H9 (cell line): ENCODE measurements around the gene SATB2. TPM values are rescaled to one million over a fixed set of nuclear protein-coding genes. Genes with fewer than 3 reads are reported as not detected.

ENCODE experiments used
- DNase-seq: peaks from one replicate; pipeline ENCODE4 v3.0.0-alpha.2; 2017
- H2AFZ ChIP-seq: one replicate; pipeline ENCODE4 v1.6.1; 2013; ENCODE audit warnings: mild to moderate bottlenecking, low read length, control low read depth, moderate library complexity
- H2AK5ac ChIP-seq: 2 replicates; pipeline ENCODE4 v1.6.1; 2013; ENCODE audit warnings: low read length, control low read depth, mixed read lengths; ENCODE audit not compliant: insufficient read length
- H2BK120ac ChIP-seq: one replicate; pipeline ENCODE4 v1.6.1; 2013; ENCODE audit warnings: low read depth, mild to moderate bottlenecking, low read length, control low read depth, inconsistent platforms; ENCODE audit not compliant: poor library complexity, severe bottlenecking
- H2BK12ac ChIP-seq: 2 replicates; pipeline ENCODE4 v1.6.1; 2013; ENCODE audit warnings: low read length, control low read depth, mixed read lengths, low read depth; ENCODE audit not compliant: insufficient read length
- H2BK15ac ChIP-seq: 2 replicates; pipeline ENCODE4 v1.6.1; 2013; ENCODE audit warnings: low read depth, low read length, control low read depth
- H2BK20ac ChIP-seq: one replicate; pipeline ENCODE4 v1.6.1; 2013; ENCODE audit warnings: low read depth, mild to moderate bottlenecking, low read length, control low read depth, inconsistent platforms; ENCODE audit not compliant: poor library complexity, severe bottlenecking
- H2BK5ac ChIP-seq: 2 replicates; pipeline ENCODE4 v1.6.1; 2013; ENCODE audit warnings: low read length, control low read depth, mixed read lengths; ENCODE audit not compliant: insufficient read length
- H3K14ac ChIP-seq: 2 replicates; pipeline ENCODE4 v1.6.1; 2013; ENCODE audit warnings: low read length, control low read depth; ENCODE audit not compliant: insufficient read depth
- H3K18ac ChIP-seq: 2 replicates; pipeline ENCODE4 v1.6.1; 2013; ENCODE audit warnings: low read depth, mild to moderate bottlenecking, mixed read lengths, low read length, control low read depth; ENCODE audit not compliant: insufficient read length
- H3K23ac ChIP-seq: 2 replicates; pipeline ENCODE4 v1.6.1; 2013; ENCODE audit warnings: low read length, control low read depth, mixed read lengths, low read depth; ENCODE audit not compliant: insufficient read length
- H3K23me2 ChIP-seq: 2 replicates; pipeline ENCODE4 v1.6.1; 2013; ENCODE audit warnings: low read depth, mild to moderate bottlenecking, mixed read lengths, low read length, control low read depth; ENCODE audit not compliant: insufficient read length, poor library complexity, severe bottlenecking
- H3K27ac ChIP-seq: 2 replicates; pipeline ENCODE4 v1.5.1; 2013; ENCODE audit warnings: low read length, control low read depth, mixed read lengths, low read depth; ENCODE audit not compliant: insufficient read length
- H3K27me3 ChIP-seq: 2 replicates; pipeline ENCODE4 v1.6.1; 2013; ENCODE audit warnings: low read length, control low read depth, inconsistent platforms; ENCODE audit not compliant: insufficient read depth
- H3K4ac ChIP-seq: 2 replicates; pipeline ENCODE4 v1.6.1; 2013; ENCODE audit warnings: low read depth, mild to moderate bottlenecking, control low read depth, inconsistent platforms, low read length, moderate library complexity
- H3K4me1 ChIP-seq: 2 replicates; pipeline ENCODE4 v1.6.1; 2013; ENCODE audit warnings: low read length, control low read depth, inconsistent platforms; ENCODE audit not compliant: insufficient read depth
- H3K4me2 ChIP-seq: 2 replicates; pipeline ENCODE4 v1.6.1; 2013; ENCODE audit warnings: low read length, control low read depth, mixed read lengths; ENCODE audit not compliant: insufficient read length, insufficient read depth
- H3K56ac ChIP-seq: 2 replicates; pipeline ENCODE4 v1.6.1; 2013; ENCODE audit warnings: low read depth, mild to moderate bottlenecking, mixed read lengths, low read length, control low read depth; ENCODE audit not compliant: insufficient read length
- H3K79me1 ChIP-seq: 2 replicates; pipeline ENCODE4 v1.6.1; 2013; ENCODE audit warnings: low read depth, mild to moderate bottlenecking, moderate library complexity, low read length, control low read depth, inconsistent platforms; ENCODE audit not compliant: insufficient read depth, poor library complexity, severe bottlenecking
- H3K79me2 ChIP-seq: 2 replicates; pipeline ENCODE4 v1.6.1; 2013; ENCODE audit warnings: low read length, control low read depth, inconsistent platforms; ENCODE audit not compliant: insufficient read depth
- H3K9ac ChIP-seq: 2 replicates; pipeline ENCODE4 v1.6.1; 2013; ENCODE audit warnings: low read length, control low read depth, mixed read lengths; ENCODE audit not compliant: insufficient read length; ENCODE audit errors: extremely low read depth
- H3K9me3 ChIP-seq: one replicate; pipeline ENCODE4 v1.6.1; 2013; ENCODE audit warnings: low read depth, low read length, inconsistent platforms; ENCODE audit not compliant: control insufficient read depth
- H3T11ph ChIP-seq: one replicate; pipeline ENCODE4 v1.6.1; 2013; ENCODE audit warnings: mild to moderate bottlenecking, low read length, control low read depth, inconsistent platforms
- H4K20me1 ChIP-seq: one replicate; pipeline ENCODE4 v1.6.1; 2013; ENCODE audit not compliant: control insufficient read depth, insufficient read length, insufficient read depth
- H4K5ac ChIP-seq: 2 replicates; pipeline ENCODE4 v1.6.1; 2013; ENCODE audit warnings: low read depth, mild to moderate bottlenecking, mixed read lengths, low read length, control low read depth; ENCODE audit not compliant: insufficient read length
- H4K8ac ChIP-seq: replicated peaks from 2 replicates; pipeline ENCODE4 v1.6.1; 2013; ENCODE audit warnings: low read length, control low read depth, mixed read lengths, low read depth; ENCODE audit not compliant: insufficient read length
- H4K91ac ChIP-seq: 2 replicates; pipeline ENCODE4 v1.6.1; 2013; ENCODE audit warnings: low read depth, mild to moderate bottlenecking, moderate library complexity, mixed read lengths, low read length, control low read depth; ENCODE audit not compliant: insufficient read length
- H3K27ac Mint-ChIP-seq, 3 experiments: 2 replicates in 2 of 3; 3 replicates in 1 of 3; pipeline ENCODE4 v1.8.0; 2020 to 2021; ENCODE audit warnings: mixed read lengths in 3 of 3, mild to moderate bottlenecking in 1 of 3, moderate library complexity in 1 of 3
- H3K27me3 Mint-ChIP-seq: 2 replicates; pipeline ENCODE4 v1.8.0; 2021; ENCODE audit warnings: low read depth, mild to moderate bottlenecking, moderate library complexity, mixed read lengths
- H3K36me3 Mint-ChIP-seq, 3 experiments: 2 replicates in 2 of 3; 3 replicates in 1 of 3; pipeline ENCODE4 v1.8.0; 2020 to 2021; ENCODE audit warnings: low read depth in 3 of 3, mixed read lengths in 3 of 3; ENCODE audit not compliant: insufficient read depth in 1 of 3
- H3K4me1 Mint-ChIP-seq, 2 experiments: 2 replicates each; pipeline ENCODE4 v1.8.0; 2020; ENCODE audit warnings: mixed read lengths in 2 of 2
- H3K4me3 Mint-ChIP-seq, 2 experiments: 2 replicates in 1 of 2; 3 replicates in 1 of 2; pipeline ENCODE4 v1.8.0; 2020 to 2021; ENCODE audit warnings: mild to moderate bottlenecking in 2 of 2, mixed read lengths in 2 of 2, moderate library complexity in 1 of 2
- H3K9me3 Mint-ChIP-seq, 2 experiments: 2 replicates in 1 of 2; 3 replicates in 1 of 2; pipeline ENCODE4 v1.8.0; 2020; ENCODE audit warnings: mild to moderate bottlenecking in 2 of 2, mixed read lengths in 2 of 2, moderate library complexity in 1 of 2
- CTCF ChIP-seq: fragments of 200-600 bp; sonication (generic); conservative IDR thresholded peaks from 3 replicates; pipeline ENCODE4 v1.8.0; 2021; ENCODE audit warnings: antibody characterized with exemption, mild to moderate bottlenecking
- WGBS: extraction: QIAGEN DNeasy Blood & Tissue Kit; methylation state at CpG from one replicate; pipeline ENCODE4 v1.1.7; 2013; ENCODE audit warnings: missing lambda C conversion rate, low lambda C conversion rate, mixed read lengths; ENCODE audit not compliant: insufficient read length; ENCODE audit errors: extremely low coverage; 5-methylcytosine and 5-hydroxymethylcytosine counted together
- total RNA-seq: library from RNA; stranded (reverse); gene quantifications from 2 replicates; pipeline ENCODE4 v1.2.1, GENCODE V29; 2021

SATB2 gene
- total RNA-seq, 1 experiment from 2014 or later, result 23.8 TPM

- H3K27me3 ChIP-seq, result no peaks in the 10 kb centered on the region
- no peak overlapping the region for H3K23ac ChIP-seq
- Mint-ChIP-seq H3K4me3 (no peak overlapping the region), H3K36me3 (no peaks in the 10 kb centered on the region), H3K27me3 (no peaks in the 10 kb centered on the region), H3K4me1 (peaks cover 19 to 60% of the 10 kb centered on the region in 2 experiments), H3K27ac (peak overlapping the region in 1 of 3 experiments; percentile 68; a peak in 2 of 7 replicates), H3K9me3 (no peaks in the 10 kb centered on the region)
- H3K4me2 ChIP-seq, result no peak overlapping the region
- H2AK5ac ChIP-seq, result no peak overlapping the region
- no peaks in the 10 kb centered on the region for H4K20me1 ChIP-seq
- H3K79me2 ChIP-seq, result no peaks in the 10 kb centered on the region
- H3K56ac ChIP-seq, result no peak overlapping the region
- H3K27ac ChIP-seq, result no peak overlapping the region
- H4K5ac ChIP-seq, result no peak overlapping the region
- H3K18ac ChIP-seq, result no peak overlapping the region
- no peak overlapping the region for H2BK20ac ChIP-seq
- no peaks in the 10 kb centered on the region for H3K79me1 ChIP-seq
- no peak overlapping the region for H2BK12ac ChIP-seq
- TF ChIP-seq CTCF, result no peak
- no CpG with 5 or more reads among the region's 4 CpGs for WGBS
- no peak overlapping the region for H2BK120ac ChIP-seq
- H2BK15ac ChIP-seq, result no peak overlapping the region
- no peaks in the 10 kb centered on the region; the same call in 1 of the 2 replicates for H3K4me1 ChIP-seq
- no peak overlapping the region for H3K9ac ChIP-seq
- no peaks in the 10 kb centered on the region for H3K9me3 ChIP-seq
- H2BK5ac ChIP-seq, result no peak overlapping the region
- no peak for DNase-seq
- no peak overlapping the region for H4K91ac ChIP-seq
- H2AFZ ChIP-seq, result no peak overlapping the region
- no peak overlapping the region for H3K14ac ChIP-seq
- no peak overlapping the region for H3K4ac ChIP-seq
- H4K8ac ChIP-seq, result no peak overlapping the region
- H3T11ph ChIP-seq, result no peak overlapping the region
- H3K23me2 ChIP-seq, result no peaks in the 10 kb centered on the region
Measured at GRCh38 chr2:199441759-199442158, 16.0 kb downstream of the SATB2 start.
